ENCODE data around the gene OSBP2. TPM values are rescaled to one million over a fixed set of nuclear protein-coding genes. Genes with fewer than 3 reads are reported as not detected.

OSBP2 gene
- total and polyA plus RNA-seq, 4 donors = 0.18 to 3.9 (median 0.88) TPM

DNA sequence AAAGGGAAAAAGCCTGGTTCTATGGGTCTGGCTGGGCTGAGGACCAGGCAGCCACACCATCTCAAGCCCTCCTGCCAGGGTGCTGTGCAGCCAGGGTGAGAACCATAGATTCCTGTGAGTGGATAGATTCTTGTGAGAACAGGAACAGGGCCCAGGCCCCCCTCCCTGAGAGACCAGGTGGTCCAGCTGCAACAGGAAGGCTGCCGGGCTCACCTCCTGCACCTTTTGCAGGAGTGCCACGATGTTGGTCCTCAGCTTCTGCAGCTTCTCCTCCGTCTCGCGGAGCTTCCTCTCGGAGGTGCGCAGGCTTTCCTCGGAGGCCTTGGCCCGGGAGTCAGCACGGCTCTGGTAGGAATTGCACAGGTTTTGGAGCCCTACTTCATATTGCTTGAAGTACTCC is 233.1 kb downstream of the OSBP2 start:
- no peak for DNase-seq
- no peaks in the 10 kb centered on the region for H3K27me3 ChIP-seq (ENCODE audit: control insufficient read depth in 1 of 2, insufficient read depth in 2 of 2, low read length in 1 of 2)
- no peaks in the 10 kb centered on the region for H3K9me3 ChIP-seq (ENCODE audit: control insufficient read depth, low read length)
- WGBS, 2 donors = 92 to 95% methylated on average over 10 of the region's 10 CpGs
- intact Hi-C loops (cut with DNase I) = loop anchor here (10.0 kb wide), 1 partner anchor 293 kb away; the partner anchor contains the start of gene SLC35E4 (in 2 of the 2)
- H3K36me3 ChIP-seq (ENCODE audit: control insufficient read depth in 1 of 2, insufficient read depth in 2 of 2, low read length in 1 of 2) = peaks cover 10 to 23% of the 10 kb centered on the region in 2 donors
- no peaks in the 10 kb centered on the region for H3K4me1 ChIP-seq (ENCODE audit: control insufficient read depth in 1 of 2, insufficient read depth in 2 of 2, low read length in 2 of 2)
- H3K27ac ChIP-seq (ENCODE audit: low read depth in 1 of 2, low read length in 2 of 2) = no peak overlapping the region
- ATAC-seq (ENCODE audit: low FRiP score) = no peak
- H3K4me3 ChIP-seq (ENCODE audit: low read length in 2 of 2) = no peak overlapping the region

DNA sequence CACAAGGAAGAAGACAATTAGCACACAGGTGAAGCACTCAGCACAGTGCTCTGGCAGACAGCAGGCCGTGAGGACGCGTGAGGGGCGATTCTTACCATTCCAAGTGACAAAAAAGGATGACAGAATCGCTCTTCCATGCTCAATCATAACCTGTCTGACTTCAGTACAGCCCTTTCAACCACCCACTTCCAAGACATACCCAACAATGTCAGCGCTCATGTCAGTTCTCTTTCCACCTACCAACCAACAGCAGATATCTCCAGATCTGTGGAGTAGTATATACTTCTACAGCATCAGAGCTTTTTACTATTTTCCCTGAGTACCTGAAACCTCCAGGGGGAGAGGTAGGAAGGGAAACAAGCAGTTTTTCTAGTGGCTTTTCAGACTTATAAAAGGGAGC is 233.7 kb downstream of the OSBP2 start:
- intact Hi-C loops (cut with DNase I) = loop anchor here (10.0 kb wide), 1 partner anchor 294 kb away; the partner anchor contains the start of gene SLC35E4 (in 2 of the 2)
- 94 to 95% methylated on average over 6 of the region's 6 CpGs for WGBS, 2 donors
- Histone ChIP-seq H3K36me3 (ENCODE audit: control insufficient read depth in 1 of 2, insufficient read depth in 2 of 2, low read length in 1 of 2) (peaks cover 10 to 24% of the 10 kb centered on the region in 2 donors), H3K4me1 (ENCODE audit: control insufficient read depth in 1 of 2, insufficient read depth in 2 of 2, low read length in 2 of 2) (no peaks in the 10 kb centered on the region), H3K27ac (ENCODE audit: low read depth in 1 of 2, low read length in 2 of 2) (no peak overlapping the region), H3K4me3 (ENCODE audit: low read length in 2 of 2) (no peak overlapping the region), H3K9me3 (ENCODE audit: control insufficient read depth, low read length) (no peaks in the 10 kb centered on the region), H3K27me3 (ENCODE audit: control insufficient read depth in 1 of 2, insufficient read depth in 2 of 2, low read length in 1 of 2) (no peaks in the 10 kb centered on the region)
- ATAC-seq (ENCODE audit: low FRiP score) = no peak
- DNase-seq = no peak

DNA sequence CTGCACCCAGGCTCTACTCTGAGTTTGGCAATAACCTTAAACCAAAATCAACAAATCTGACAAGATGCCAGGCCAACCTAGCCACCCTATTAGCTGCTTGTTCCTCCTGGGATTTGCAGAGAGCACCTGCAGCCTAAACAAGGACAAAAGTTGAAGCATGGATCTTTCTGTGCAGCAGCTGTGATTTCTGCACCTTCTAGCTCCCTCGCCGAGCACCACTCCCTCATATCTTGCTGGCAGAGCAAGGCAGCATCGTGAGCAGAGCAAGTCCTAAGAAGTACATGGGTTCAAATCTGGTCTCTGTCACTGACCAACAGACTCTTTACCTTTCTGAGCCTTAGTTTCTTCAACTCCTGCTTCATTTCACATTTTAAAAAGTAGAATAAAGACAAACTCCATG is 235.6 kb downstream of the OSBP2 start:
- WGBS, 2 donors = 74 to 75% methylated on average over 3 of the region's 3 CpGs
- H3K27me3 ChIP-seq (ENCODE audit: control insufficient read depth in 1 of 2, insufficient read depth in 2 of 2, low read length in 1 of 2) = no peaks in the 10 kb centered on the region
- DNase-seq = no peak
- H3K9me3 ChIP-seq (ENCODE audit: control insufficient read depth, low read length) = no peaks in the 10 kb centered on the region
- ATAC-seq (ENCODE audit: low FRiP score) = no peak
- intact Hi-C loops (cut with DNase I) = no loop called here
- no peaks in the 10 kb centered on the region for H3K4me1 ChIP-seq (ENCODE audit: control insufficient read depth in 1 of 2, insufficient read depth in 2 of 2, low read length in 2 of 2)
- H3K4me3 ChIP-seq (ENCODE audit: low read length in 2 of 2) = no peak overlapping the region
- H3K27ac ChIP-seq (ENCODE audit: low read depth in 1 of 2, low read length in 2 of 2) = no peak overlapping the region
- peaks cover 10 to 39% of the 10 kb centered on the region in 2 donors for H3K36me3 ChIP-seq (ENCODE audit: control insufficient read depth in 1 of 2, insufficient read depth in 2 of 2, low read length in 1 of 2)

DNA sequence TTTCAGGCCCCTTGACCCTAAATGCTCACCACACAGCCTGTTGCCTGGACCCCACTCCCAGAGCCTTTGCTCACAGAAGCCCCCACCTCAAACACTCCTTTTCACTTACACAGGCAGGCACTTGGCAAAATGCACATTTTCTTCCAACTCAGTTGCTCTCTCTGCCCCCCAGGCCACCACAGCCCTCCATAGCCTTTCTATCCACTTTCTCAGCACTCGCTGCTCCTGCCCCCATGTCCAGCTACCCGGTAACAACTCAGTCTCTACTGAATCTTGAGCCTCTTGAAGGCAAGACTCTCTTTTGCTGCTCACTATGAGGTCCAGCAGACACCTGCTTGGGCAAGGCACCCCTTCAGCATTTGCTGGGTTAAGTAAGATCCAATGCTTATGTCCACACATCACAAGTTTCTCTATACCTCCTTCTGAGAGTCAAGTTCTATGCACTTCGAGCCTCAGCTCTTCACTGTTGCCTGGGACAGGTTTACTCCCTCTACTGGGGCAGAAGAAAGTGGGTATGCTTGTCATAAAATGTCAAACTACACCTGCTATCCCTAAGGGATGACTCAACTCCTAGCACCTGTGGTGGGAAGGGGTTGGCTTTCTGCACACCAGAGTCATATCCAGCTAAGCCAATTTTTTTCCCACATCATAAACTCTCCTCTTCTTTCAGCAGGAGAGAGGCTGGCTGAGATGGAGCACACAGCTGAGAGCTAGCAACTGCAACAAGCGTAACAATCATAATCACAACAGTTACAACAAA is 237.0 kb downstream of the OSBP2 start:
- WGBS, 2 donors = 91 to 96% methylated on average over 4 of the region's 4 CpGs
- no peaks in the 10 kb centered on the region for H3K4me1 ChIP-seq (ENCODE audit: control insufficient read depth in 1 of 2, insufficient read depth in 2 of 2, low read length in 2 of 2)
- no peaks in the 10 kb centered on the region for H3K9me3 ChIP-seq (ENCODE audit: control insufficient read depth, low read length)
- H3K27ac ChIP-seq (ENCODE audit: low read depth in 1 of 2, low read length in 2 of 2) = no peak overlapping the region
- DNase-seq (no peak), ATAC-seq (ENCODE audit: low FRiP score) (no peak)
- no peaks in the 10 kb centered on the region for H3K27me3 ChIP-seq (ENCODE audit: control insufficient read depth in 1 of 2, insufficient read depth in 2 of 2, low read length in 1 of 2)
- no peak overlapping the region for H3K4me3 ChIP-seq (ENCODE audit: low read length in 2 of 2)
- intact Hi-C loops (cut with DNase I) = no loop called here
- peaks cover 10 to 38% of the 10 kb centered on the region in 2 donors for H3K36me3 ChIP-seq (ENCODE audit: control insufficient read depth in 1 of 2, insufficient read depth in 2 of 2, low read length in 1 of 2)

DNA sequence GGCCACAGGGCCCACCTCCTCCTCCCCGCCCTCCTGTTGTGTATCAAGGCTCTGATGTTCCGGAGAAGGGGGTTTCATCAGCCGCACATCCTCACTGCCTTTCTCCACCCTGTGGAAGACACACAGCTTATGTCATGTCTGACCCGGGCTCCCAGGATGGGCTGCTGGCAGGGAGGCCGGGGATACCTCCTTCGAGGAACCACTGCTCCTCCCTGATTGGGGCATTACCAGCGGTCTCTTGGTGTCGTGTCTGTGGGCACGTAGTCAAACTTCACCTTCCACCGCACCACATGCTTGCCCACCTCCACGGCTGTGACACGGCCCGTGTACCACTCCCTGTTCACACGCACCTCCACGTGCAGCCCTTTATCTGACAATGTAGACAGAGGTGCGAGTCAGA is 238.0 kb downstream of the OSBP2 start:
- H3K27me3 ChIP-seq (ENCODE audit: control insufficient read depth in 1 of 2, insufficient read depth in 2 of 2, low read length in 1 of 2) = no peaks in the 10 kb centered on the region
- peaks cover 7 to 42% of the 10 kb centered on the region in 2 donors for H3K36me3 ChIP-seq (ENCODE audit: control insufficient read depth in 1 of 2, insufficient read depth in 2 of 2, low read length in 1 of 2)
- intact Hi-C loops (cut with DNase I) = no loop called here
- no peaks in the 10 kb centered on the region for H3K9me3 ChIP-seq (ENCODE audit: control insufficient read depth, low read length)
- H3K27ac ChIP-seq (ENCODE audit: low read depth in 1 of 2, low read length in 2 of 2) = no peak overlapping the region
- no peak for DNase-seq
- no peak for ATAC-seq (ENCODE audit: low FRiP score)
- H3K4me3 ChIP-seq (ENCODE audit: low read length in 2 of 2) = no peak overlapping the region
- WGBS, 2 donors = 91 to 92% methylated on average over 16 of the region's 16 CpGs
- no peaks in the 10 kb centered on the region for H3K4me1 ChIP-seq (ENCODE audit: control insufficient read depth in 1 of 2, insufficient read depth in 2 of 2, low read length in 2 of 2)

DNA sequence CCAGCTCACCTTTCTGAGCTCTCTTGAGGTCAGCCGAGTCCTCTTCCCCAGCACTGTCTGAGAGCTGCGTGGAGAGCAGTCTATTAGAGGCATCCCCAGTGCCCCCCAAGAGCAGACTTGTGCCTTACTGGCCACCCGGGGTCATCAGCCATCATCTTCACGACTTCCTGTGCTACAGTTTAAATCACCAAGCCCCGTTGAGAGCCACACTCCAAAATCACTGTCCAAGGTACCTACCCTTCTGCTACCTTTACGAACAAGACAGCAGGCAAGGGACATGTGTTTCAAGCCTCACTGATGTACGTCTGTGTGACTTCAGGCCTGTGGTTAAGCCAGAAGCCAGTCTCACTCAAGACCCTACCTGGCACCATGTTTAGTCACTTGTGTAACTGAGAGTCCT is 238.8 kb downstream of the OSBP2 start:
- peaks cover 4 to 37% of the 10 kb centered on the region in 2 donors for H3K36me3 ChIP-seq (ENCODE audit: control insufficient read depth in 1 of 2, insufficient read depth in 2 of 2, low read length in 1 of 2)
- H3K9me3 ChIP-seq (ENCODE audit: control insufficient read depth, low read length) = no peaks in the 10 kb centered on the region
- WGBS, 2 donors = 78 to 79% methylated on average over 7 of the region's 7 CpGs

DNA sequence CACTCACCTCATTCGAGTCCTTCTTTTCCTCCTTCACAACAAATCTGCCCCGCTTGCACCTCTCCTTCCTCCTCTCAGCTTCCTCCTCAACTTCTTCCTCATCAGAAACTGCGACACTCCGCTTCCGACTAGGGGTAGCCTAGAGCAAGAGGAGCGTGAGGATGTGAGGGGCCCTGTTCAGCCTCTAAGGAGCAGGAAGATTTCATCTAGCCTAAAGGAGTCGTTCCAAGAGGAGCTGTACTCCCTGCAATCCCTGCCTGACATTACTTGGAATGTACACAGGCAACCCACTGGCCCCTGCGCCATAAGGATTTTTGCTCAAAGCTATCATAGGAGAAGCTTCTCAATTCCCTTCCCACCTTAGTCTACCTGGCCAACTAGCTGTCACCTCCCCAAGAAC is 239.4 kb downstream of the OSBP2 start:
- WGBS, 2 donors = 93 to 99% methylated on average over 8 of the region's 8 CpGs
- intact Hi-C loops (cut with DNase I) = no loop called here
- no peak for DNase-seq

More for the DNA sequence above, 238.8 kb downstream of the OSBP2 start:
- no peaks in the 10 kb centered on the region for H3K4me1 ChIP-seq (ENCODE audit: control insufficient read depth in 1 of 2, insufficient read depth in 2 of 2, low read length in 2 of 2)
- H3K4me3 ChIP-seq (ENCODE audit: low read length in 2 of 2) = no peak overlapping the region
- DNase-seq (no peak), ATAC-seq (ENCODE audit: low FRiP score) (no peak)
- intact Hi-C loops (cut with DNase I) = no loop called here
- H3K27ac ChIP-seq (ENCODE audit: low read depth in 1 of 2, low read length in 2 of 2) = no peak overlapping the region
- no peaks in the 10 kb centered on the region for H3K27me3 ChIP-seq (ENCODE audit: control insufficient read depth in 1 of 2, insufficient read depth in 2 of 2, low read length in 1 of 2)

DNA sequence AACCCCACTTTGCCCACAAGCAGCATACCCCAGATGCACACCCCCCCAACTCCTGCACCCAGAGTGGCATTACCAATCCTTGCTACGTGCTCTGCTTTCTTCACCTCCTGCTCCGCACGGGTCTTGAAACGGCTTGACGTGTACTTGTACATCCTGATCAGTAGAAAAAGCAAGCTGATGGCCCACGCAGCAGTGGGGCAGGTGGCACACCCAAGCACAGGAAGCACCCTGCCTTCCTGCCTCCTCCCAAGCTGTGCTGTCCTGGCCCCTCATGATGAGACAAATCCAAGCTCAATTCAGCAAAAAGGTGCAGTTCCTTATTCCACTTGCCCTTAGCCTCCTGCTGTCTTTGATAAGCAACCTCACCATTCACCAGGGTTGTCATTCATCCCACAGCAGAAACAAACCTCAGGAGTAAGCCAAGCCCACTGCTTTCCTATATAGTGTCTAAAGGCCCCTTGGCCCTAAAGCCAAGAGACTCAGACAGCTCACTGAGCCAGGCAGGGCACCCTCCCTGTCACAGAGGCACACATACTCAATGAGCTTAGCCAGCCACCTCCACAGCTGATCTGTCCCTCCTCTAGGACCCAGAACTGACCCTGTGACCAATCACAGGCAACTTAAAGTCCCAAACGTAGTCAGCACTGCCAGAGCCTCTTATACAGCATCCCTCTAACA is 246.2 kb downstream of the OSBP2 start:
- Histone ChIP-seq H3K27ac (ENCODE audit: low read depth in 1 of 2, low read length in 2 of 2) (no peak overlapping the region), H3K36me3 (ENCODE audit: control insufficient read depth in 1 of 2, insufficient read depth in 2 of 2, low read length in 1 of 2) (peaks cover 6 to 19% of the 10 kb centered on the region in 2 donors), H3K4me1 (ENCODE audit: control insufficient read depth in 1 of 2, insufficient read depth in 2 of 2, low read length in 2 of 2) (peaks cover 0 to 1% of the 10 kb centered on the region in 2 donors), H3K27me3 (ENCODE audit: control insufficient read depth in 1 of 2, insufficient read depth in 2 of 2, low read length in 1 of 2) (no peaks in the 10 kb centered on the region), H3K9me3 (ENCODE audit: control insufficient read depth, low read length) (no peaks in the 10 kb centered on the region), H3K4me3 (ENCODE audit: low read length in 2 of 2) (no peak overlapping the region)
- intact Hi-C loops (cut with DNase I) = no loop called here
- DNase-seq (no peak), ATAC-seq (ENCODE audit: low FRiP score) (no peak)
- 83 to 89% methylated on average over 7 of the region's 7 CpGs for WGBS, 2 donors

More for the DNA sequence above, 239.4 kb downstream of the OSBP2 start:
- Histone ChIP-seq H3K4me1 (ENCODE audit: control insufficient read depth in 1 of 2, insufficient read depth in 2 of 2, low read length in 2 of 2) (no peaks in the 10 kb centered on the region), H3K36me3 (ENCODE audit: control insufficient read depth in 1 of 2, insufficient read depth in 2 of 2, low read length in 1 of 2) (peaks cover 3 to 37% of the 10 kb centered on the region in 2 donors), H3K27ac (ENCODE audit: low read depth in 1 of 2, low read length in 2 of 2) (no peak overlapping the region), H3K9me3 (ENCODE audit: control insufficient read depth, low read length) (no peaks in the 10 kb centered on the region), H3K4me3 (ENCODE audit: low read length in 2 of 2) (no peak overlapping the region), H3K27me3 (ENCODE audit: control insufficient read depth in 1 of 2, insufficient read depth in 2 of 2, low read length in 1 of 2) (no peaks in the 10 kb centered on the region)
- no peak for ATAC-seq (ENCODE audit: low FRiP score)

DNA sequence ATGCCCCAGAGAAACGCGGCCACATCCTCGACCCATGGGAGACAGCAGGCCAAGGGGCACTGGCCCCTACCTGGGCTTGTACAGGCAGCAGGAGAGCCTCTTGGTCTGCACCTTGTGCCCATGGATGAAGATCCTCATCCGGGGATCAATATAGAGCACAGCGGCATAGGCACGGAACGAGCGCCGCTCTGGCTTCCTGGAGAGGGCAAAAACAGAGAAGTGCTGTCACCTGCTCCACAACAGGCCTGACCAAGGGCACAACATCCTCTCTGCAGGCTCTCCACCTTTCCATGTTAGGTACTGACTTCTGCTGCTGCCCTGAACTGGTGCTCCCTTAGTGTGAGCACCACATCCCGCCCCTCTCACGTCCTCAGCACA is 246.7 kb downstream of the OSBP2 start:
- Histone ChIP-seq H3K4me1 (ENCODE audit: control insufficient read depth in 1 of 2, insufficient read depth in 2 of 2, low read length in 2 of 2) (peaks cover 0 to 1% of the 10 kb centered on the region in 2 donors), H3K9me3 (ENCODE audit: control insufficient read depth, low read length) (no peaks in the 10 kb centered on the region), H3K27ac (ENCODE audit: low read depth in 1 of 2, low read length in 2 of 2) (no peak overlapping the region), H3K36me3 (ENCODE audit: control insufficient read depth in 1 of 2, insufficient read depth in 2 of 2, low read length in 1 of 2) (peaks cover 6 to 17% of the 10 kb centered on the region in 2 donors), H3K4me3 (ENCODE audit: low read length in 2 of 2) (no peak overlapping the region), H3K27me3 (ENCODE audit: control insufficient read depth in 1 of 2, insufficient read depth in 2 of 2, low read length in 1 of 2) (no peaks in the 10 kb centered on the region)
- DNase-seq (no peak), ATAC-seq (ENCODE audit: low FRiP score) (no peak)
- 93 to 95% methylated on average over 11 of the region's 11 CpGs for WGBS, 2 donors
- intact Hi-C loops (cut with DNase I) = no loop called here

Data from aorta (tissue), 5 donors.